GM08714 (cell line): ENCODE results near the gene ZDHHC19.
"Not testable (repeated sequence)": the region's sequence is repeated elsewhere in the genome, so short reads cannot be mapped to it uniquely, and the experiment has no call there.

Experiments used
- H3K4me3 ChIP-seq: fragments of 200-500 bp; sonication (Bioruptor generic); 2 replicates; pipeline ENCODE4 v1.5.1; 2014; ENCODE audit warnings: mild to moderate bottlenecking, low read length, inconsistent platforms
- ZNF274 ChIP-seq: IDR thresholded peaks from 2 replicates; pipeline ENCODE4 v1.6.1; 2012; ENCODE audit warnings: mild to moderate bottlenecking, low read depth, low read length

Gene ZDHHC19

DNA sequence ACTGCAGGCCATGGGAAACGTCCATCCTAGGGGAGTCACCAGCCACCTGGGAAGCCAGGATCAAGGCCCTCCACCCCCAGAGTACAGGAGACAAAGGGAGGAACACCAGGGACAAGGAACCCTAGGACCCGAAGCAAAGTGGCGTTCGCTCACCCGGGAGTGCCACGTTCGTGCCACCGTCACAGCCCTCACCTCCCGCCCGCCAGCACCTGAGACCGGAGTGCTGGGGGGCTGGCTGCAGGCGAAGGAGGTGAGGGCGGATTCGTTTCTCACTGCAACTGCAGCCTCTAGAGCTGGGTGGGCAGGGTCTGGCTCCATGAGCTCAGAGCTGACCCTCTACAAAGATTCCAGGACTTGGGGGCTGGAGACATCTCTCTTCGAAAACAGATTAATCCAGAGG lies 26.3 kb downstream of the ZDHHC19 start:
- TF ChIP-seq ZNF274: no peak

GRCh38 chr3:196184169-196184432 lies 27.1 kb downstream of the ZDHHC19 start:
- not testable (repeated sequence) for H3K4me3 ChIP-seq

More for the DNA sequence above, 26.3 kb downstream of the ZDHHC19 start:
- no peak overlapping the region for H3K4me3 ChIP-seq

DNA sequence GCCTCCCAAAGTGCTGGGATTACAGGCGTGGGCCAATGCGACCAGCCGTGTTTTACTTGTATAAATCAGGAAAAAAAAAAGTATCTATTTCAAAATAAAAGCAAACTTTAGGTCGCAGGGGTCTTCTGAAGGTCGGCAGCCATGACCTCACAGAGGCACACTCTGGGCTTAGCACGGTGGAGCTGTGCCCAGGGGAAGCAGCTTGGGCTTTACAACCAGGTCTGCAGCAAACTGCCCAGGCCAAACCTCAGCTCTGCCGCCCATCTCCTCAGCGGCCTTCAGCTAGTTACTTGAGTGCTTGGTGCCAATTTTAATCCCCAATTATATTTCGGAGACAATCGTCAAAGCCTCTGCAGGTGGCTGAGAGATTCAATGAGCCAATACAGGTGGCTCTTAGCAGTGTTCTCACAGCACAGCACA lies 30.1 kb downstream of the ZDHHC19 start:
- no peak overlapping the region for H3K4me3 ChIP-seq
- TF ChIP-seq ZNF274: no peak

DNA sequence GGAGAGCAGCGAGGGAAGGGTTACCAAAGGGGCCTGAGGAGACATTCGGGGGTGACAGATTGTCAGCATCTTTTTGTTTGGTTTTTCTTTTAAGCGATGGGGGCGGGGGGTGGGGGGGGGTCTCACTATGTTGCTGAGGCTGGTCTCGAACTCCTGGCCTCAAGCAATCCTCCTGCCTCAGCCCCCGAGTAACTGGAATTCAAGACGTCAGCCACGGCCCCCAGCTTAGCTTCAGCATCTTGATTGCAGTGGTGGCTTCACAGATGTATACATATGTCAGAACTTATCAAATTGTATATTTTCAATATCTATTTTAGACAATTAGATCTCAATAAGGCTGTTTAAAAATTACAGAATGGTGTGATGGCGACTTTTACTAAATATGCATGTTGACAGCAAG lies 30.9 kb downstream of the ZDHHC19 start:
- H3K4me3 ChIP-seq: no peak overlapping the region; the same call in 1 of the 2 replicates
- TF ChIP-seq ZNF274: no peak

DNA sequence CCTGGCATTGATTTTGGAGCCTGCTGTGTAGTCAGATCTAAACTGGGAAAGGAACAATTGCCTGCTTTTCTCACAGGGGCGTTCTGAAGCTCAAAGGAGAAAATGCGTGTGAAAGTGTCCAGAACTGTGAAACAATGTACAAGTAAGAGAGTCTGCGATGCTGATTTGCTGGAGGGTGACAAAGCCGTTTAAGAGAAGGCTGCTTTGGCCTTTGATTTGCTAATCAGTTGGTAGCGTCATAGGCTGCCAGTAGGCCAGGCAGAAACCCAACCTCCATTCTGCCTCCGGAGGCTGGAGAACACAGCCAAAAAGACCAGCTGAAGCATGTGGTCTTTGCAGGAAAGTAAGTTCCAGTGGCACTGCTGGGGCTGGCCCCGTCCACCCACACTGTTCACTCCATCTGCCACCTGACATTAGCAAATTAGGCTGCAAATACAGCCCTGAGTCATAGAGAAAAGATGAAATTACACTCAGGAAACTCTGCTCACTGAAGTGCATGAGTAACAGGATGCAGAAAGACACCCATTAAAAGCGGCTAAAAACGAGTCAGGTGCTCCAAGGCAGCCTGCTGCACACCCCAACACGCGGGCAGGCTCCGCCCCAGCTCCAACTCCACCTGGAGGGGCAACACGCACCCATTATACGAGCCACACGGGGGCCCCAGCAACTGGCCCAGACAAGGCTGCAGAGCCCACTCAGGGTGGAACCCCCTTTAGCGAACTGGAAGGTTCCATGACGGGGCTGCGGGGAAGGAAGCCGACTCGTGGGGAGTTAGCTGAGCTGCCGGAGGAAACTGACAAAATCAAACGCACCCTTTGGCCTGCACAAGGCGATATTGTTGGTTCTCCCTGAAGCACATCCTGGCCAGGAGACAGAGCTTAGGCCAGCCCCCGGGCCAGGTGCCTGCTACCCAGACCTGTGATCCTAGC lies 31.6 kb downstream of the ZDHHC19 start:
- no peak overlapping the region; the same call in 1 of the 2 replicates for H3K4me3 ChIP-seq
- no peak for TF ChIP-seq ZNF274

DNA sequence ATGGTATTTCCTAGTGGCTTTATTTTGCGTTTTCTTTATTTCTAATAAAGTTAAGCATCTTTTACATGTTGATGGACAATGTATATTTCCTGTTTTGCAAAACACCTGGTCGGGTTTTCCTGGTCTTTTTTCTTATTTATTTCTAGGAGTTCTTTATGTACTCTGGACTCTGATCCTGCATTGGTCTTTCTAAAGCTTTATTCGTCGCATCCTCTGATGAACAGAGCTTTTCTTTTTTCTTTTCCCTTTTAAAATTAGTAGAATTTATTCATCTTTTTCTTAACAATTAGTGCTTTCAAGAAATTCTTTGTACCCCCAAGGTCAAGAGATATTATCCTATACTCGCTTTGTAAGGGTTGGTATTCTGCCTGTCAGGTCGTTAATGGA lies 32.2 kb downstream of the ZDHHC19 start:
- no peak for TF ChIP-seq ZNF274
- H3K4me3 ChIP-seq: no peak overlapping the region; the same call in 1 of the 2 replicates

DNA sequence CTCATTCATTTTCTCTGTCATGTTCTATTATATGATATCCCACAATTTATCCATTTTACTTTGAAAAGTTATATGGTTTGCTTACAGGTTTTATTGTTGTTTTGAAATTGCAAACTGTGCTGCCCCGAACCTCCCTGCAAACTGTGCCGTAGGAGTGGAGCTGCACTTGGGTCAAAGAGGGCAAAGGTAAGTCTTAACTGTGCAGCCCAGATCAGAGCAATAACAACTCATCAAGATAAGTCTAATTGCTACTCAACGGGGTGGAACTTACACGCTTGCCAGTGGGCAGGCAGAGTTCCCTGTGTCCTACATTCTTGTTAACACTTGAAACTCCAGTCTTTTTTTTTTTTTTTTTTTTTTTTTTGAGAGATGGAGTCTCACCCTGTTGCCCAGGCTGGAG lies 33.2 kb downstream of the ZDHHC19 start:
- no peak overlapping the region for H3K4me3 ChIP-seq
- TF ChIP-seq ZNF274: no peak

DNA sequence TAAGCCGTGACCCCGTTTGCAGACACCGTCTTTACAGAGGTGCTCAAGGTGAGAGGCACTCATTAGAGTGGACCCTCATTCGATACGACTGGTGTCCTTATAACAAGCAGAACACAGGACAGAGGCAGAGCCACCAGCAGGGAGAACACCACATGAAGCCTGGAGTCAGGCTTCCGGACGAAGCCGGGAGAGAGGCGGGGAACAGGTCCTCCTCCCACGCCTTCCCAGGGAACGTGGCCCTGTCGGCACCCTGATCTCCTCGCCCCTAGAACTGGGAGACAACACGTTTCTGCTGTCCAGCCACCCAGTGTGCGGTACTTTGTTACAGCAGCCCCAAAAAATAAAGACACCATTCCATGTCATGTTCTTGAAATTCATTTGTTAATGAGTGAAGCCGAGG lies 33.6 kb downstream of the ZDHHC19 start:
- H3K4me3 ChIP-seq: no peak overlapping the region
- TF ChIP-seq ZNF274: no peak

GRCh38 chr3:196175722-196176121 lies 35.5 kb downstream of the ZDHHC19 start:
- no peak for TF ChIP-seq ZNF274
- no peak overlapping the region for H3K4me3 ChIP-seq

DNA sequence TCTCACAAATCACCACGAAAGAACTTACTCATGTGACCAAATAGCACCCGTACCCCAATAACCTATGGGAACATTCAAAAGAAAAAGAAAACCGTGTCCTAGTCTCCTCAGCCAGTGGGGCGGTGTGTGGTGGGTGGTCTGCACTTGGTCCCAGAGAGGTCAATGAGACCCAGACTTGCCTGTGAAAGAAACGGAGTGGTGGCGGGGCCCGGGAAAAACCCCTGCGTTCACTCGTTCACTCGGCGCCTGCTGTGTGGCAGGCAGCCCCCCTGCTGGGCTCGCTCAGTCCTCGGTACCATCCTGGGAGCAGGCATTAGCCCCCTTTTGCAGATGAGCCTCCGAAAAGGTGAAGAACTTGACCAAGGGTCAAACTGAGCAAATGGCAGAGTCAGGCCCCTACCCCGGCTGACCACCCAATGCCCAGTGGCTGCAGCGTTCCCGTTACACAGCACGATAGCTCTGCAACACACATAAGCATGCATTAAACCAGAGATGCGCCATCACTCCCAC lies 36.0 kb downstream of the ZDHHC19 start:
- no peak overlapping the region for H3K4me3 ChIP-seq
- TF ChIP-seq ZNF274: no peak

DNA sequence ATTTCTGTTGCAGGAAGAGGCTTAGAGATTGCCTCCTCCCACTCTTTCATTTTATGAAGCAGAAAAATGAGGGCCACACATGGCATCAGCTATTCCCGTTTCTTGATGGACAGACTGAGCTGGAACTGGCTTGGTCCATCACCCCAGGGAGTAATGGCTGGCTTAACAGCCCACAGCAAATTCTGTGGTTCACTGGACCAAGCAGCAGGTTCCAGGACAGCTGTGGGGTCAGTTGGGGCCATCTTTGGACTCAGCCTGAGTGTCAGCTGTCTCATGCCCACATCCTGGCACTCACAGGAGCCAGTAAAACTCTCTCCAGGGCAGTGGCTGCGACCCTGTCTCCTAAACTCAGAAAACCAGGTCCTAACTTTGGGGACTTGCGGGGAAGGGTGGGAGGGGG lies 36.5 kb downstream of the ZDHHC19 start:
- TF ChIP-seq ZNF274: no peak
- H3K4me3 ChIP-seq: no peak overlapping the region

DNA sequence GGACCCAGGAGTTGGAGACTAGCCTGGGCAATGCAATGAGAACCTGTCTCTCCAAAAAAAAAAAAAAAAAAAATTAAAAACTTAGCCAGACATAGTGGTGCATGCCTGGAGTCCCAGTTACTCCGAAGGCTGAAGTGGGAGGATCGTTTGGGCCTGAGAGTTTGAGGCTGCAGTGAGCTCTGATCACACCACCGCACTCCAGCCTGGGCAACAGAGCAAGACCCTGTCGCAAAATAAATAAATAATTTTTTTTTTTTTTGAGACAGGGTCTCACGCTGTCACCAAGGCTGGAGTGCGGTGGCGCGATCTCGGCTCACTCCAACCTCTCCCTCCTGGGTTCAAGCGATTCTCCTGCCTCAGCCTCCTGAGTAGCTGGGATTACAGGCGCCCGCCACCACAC lies 40.9 kb downstream of the ZDHHC19 start:
- H3K4me3 ChIP-seq: not testable (repeated sequence)

DNA sequence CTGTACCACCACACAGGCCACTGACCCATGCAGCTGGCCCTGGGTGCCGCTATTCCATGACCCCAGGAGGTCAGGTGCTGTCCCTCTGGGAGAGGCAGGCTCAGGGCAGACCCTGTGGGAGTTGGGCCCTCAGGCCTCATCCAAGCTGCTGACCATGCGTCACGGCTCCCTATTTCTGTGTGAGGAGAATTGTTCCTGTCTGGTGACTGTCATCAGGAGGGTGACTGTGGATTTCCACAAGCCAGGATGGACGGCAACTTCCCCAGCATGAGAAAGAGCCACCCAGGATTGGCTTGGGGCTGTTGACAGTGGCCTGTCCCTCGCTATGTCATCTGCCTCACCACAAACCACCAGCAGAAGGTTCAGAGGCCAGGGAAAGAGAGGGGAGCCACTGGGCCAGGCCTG lies 41.4 kb downstream of the ZDHHC19 start:
- no peak for TF ChIP-seq ZNF274
- no peak overlapping the region for H3K4me3 ChIP-seq

DNA sequence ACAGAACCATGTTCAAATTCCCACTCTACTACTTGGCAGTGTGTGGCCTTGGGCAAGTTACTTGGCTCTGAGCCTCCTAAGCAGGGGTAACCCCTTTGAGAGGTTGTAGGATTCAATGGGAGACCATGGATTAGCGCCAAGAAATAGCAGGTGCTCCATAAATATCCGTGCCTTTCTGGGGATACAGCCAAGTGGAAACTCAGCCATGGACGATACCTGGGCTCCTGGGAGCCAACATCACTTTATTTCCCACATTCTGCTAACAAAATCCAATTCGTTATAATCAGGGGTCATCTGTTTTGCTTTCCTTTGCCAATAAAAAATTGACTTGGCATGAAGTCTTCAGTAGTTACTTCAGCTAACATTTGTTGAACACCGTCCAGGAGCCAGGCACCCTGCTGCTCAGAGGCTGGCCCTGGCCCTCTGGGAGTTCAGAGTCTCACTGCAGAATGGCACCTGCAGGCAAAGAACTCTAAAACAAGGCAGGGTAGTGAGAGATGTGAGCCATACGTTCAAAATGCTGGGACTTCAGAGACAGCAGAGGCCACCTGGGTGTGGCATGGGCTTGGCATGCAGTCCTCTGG lies 42.3 kb downstream of the ZDHHC19 start:
- H3K4me3 ChIP-seq: no peak overlapping the region
- TF ChIP-seq ZNF274: no peak

GRCh38 chr3:196166741-196167140 lies 44.5 kb downstream of the ZDHHC19 start:
- TF ChIP-seq ZNF274: no peak
- no peak overlapping the region for H3K4me3 ChIP-seq
